GM23338 (cell line): ENCODE measurements around the gene SPANXD.

ENCODE experiments used
- CREB1 ChIP-seq: fragments of 250-450 bp; sonication (Bioruptor Pico); IDR thresholded peaks from 2 replicates; pipeline ENCODE4 v1.5.0; 2020; ENCODE audit warnings: low read depth, mild to moderate bottlenecking, moderate library complexity
- EZH2 ChIP-seq: fragments of 200-600 bp; sonication (generic); IDR thresholded peaks from one replicate; pipeline ENCODE4 v1.8.0; 2017; ENCODE audit warnings: antibody characterized with exemption, mild to moderate bottlenecking, low read depth; ENCODE audit not compliant: unreplicated experiment
- EZH2phosphoT487 ChIP-seq: fragments of 200-600 bp; sonication (generic); IDR thresholded peaks from one replicate; pipeline ENCODE4 v1.8.1; 2018; ENCODE audit warnings: antibody characterized with exemption; ENCODE audit not compliant: unreplicated experiment
- NANOG ChIP-seq: IDR thresholded peaks from 2 replicates; pipeline ENCODE4 v1.6.1; 2016; ENCODE audit warnings: antibody characterized with exemption, borderline replicate concordance
- POLR2AphosphoS5 ChIP-seq: IDR thresholded peaks from 2 replicates; pipeline ENCODE4 v1.6.1; 2016; ENCODE audit warnings: antibody characterized with exemption, low read depth
- ZNF114 ChIP-seq: fragments of 250-450 bp; sonication (Bioruptor Pico); IDR thresholded peaks from 2 replicates; pipeline ENCODE4 v1.5.0; 2020; ENCODE audit warnings: mild to moderate bottlenecking, moderate library complexity
- ZNF331 ChIP-seq: fragments of 250-450 bp; sonication (Bioruptor Pico); IDR thresholded peaks from 2 replicates; pipeline ENCODE4 v1.5.0; 2020; ENCODE audit warnings: low read depth, mild to moderate bottlenecking, moderate library complexity
- ZNF462 ChIP-seq: fragments of 250-450 bp; sonication (Bioruptor Pico); IDR thresholded peaks from 2 replicates; pipeline ENCODE4 v1.5.0; 2020; ENCODE audit warnings: mild to moderate bottlenecking, moderate library complexity
- TF ChIP-seq, protein P1 (sequence below), 2 experiments: fragments of 200-600 bp in 1 of 2; sonication (generic) in 1 of 2; conservative IDR thresholded peaks; 2 replicates each; pipeline versions ENCODE4 v1.5.1 to v1.6.1; 2016 to 2017; ENCODE audit warnings: antibody characterized with exemption in 2 of 2, low read depth in 2 of 2, mild to moderate bottlenecking in 2 of 2, moderate library complexity in 1 of 2
- TF ChIP-seq, protein P2 (sequence below): IDR thresholded peaks from one replicate; pipeline ENCODE4 v1.6.1; 2018; ENCODE audit warnings: antibody characterized with exemption; ENCODE audit not compliant: unreplicated experiment

GRCh38 chrX:141701072-141701471, 2.5 kb upstream of the SPANXD start:
- TF ChIP-seq, protein P1, sequence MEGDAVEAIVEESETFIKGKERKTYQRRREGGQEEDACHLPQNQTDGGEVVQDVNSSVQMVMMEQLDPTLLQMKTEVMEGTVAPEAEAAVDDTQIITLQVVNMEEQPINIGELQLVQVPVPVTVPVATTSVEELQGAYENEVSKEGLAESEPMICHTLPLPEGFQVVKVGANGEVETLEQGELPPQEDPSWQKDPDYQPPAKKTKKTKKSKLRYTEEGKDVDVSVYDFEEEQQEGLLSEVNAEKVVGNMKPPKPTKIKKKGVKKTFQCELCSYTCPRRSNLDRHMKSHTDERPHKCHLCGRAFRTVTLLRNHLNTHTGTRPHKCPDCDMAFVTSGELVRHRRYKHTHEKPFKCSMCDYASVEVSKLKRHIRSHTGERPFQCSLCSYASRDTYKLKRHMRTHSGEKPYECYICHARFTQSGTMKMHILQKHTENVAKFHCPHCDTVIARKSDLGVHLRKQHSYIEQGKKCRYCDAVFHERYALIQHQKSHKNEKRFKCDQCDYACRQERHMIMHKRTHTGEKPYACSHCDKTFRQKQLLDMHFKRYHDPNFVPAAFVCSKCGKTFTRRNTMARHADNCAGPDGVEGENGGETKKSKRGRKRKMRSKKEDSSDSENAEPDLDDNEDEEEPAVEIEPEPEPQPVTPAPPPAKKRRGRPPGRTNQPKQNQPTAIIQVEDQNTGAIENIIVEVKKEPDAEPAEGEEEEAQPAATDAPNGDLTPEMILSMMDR (conservative IDR thresholded peaks at IDR 0.05; ENCODE audit: low read depth in 2 of 2): no peak
- TF ChIP-seq CREB1 (CRISPR knock-in tag): no peak
- TF ChIP-seq EZH2: no peak
- no peak for TF ChIP-seq POLR2AphosphoS5
- TF ChIP-seq EZH2phosphoT487: no peak
- TF ChIP-seq, protein P2, sequence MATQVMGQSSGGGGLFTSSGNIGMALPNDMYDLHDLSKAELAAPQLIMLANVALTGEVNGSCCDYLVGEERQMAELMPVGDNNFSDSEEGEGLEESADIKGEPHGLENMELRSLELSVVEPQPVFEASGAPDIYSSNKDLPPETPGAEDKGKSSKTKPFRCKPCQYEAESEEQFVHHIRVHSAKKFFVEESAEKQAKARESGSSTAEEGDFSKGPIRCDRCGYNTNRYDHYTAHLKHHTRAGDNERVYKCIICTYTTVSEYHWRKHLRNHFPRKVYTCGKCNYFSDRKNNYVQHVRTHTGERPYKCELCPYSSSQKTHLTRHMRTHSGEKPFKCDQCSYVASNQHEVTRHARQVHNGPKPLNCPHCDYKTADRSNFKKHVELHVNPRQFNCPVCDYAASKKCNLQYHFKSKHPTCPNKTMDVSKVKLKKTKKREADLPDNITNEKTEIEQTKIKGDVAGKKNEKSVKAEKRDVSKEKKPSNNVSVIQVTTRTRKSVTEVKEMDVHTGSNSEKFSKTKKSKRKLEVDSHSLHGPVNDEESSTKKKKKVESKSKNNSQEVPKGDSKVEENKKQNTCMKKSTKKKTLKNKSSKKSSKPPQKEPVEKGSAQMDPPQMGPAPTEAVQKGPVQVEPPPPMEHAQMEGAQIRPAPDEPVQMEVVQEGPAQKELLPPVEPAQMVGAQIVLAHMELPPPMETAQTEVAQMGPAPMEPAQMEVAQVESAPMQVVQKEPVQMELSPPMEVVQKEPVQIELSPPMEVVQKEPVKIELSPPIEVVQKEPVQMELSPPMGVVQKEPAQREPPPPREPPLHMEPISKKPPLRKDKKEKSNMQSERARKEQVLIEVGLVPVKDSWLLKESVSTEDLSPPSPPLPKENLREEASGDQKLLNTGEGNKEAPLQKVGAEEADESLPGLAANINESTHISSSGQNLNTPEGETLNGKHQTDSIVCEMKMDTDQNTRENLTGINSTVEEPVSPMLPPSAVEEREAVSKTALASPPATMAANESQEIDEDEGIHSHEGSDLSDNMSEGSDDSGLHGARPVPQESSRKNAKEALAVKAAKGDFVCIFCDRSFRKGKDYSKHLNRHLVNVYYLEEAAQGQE: no peak
- TF ChIP-seq ZNF331 (CRISPR knock-in tag): no peak
- TF ChIP-seq NANOG: no peak
- TF ChIP-seq ZNF114 (CRISPR knock-in tag): no peak
- no peak for TF ChIP-seq ZNF462 (CRISPR knock-in tag)
